Gastroesophageal sphincter (tissue), 3 donors: Measurements from ENCODE around the gene CEBPZOS.

ENCODE experiments used
- EP300 ChIP-seq: sonication (generic); formaldehyde crosslinking; IDR thresholded peaks from one replicate; pipeline ENCODE4 v1.6.1; 2017; ENCODE audit warnings: antibody characterized with exemption, mild to moderate bottlenecking
- POLR2A ChIP-seq, 2 donors: fragments of 450-650 bp; IDR thresholded peaks; one replicate each; pipeline ENCODE4 v1.6.1; 2017; ENCODE audit warnings: antibody characterized with exemption in 2 of 2, mild to moderate bottlenecking in 2 of 2, moderate library complexity in 1 of 2
- POLR2AphosphoS5 ChIP-seq: sonication (generic); formaldehyde crosslinking; IDR thresholded peaks from one replicate; pipeline ENCODE4 v1.6.1; 2017; ENCODE audit warnings: antibody characterized with exemption
- TF ChIP-seq, protein P1 (sequence below), 4 experiments: fragments of 200-600 bp in 2 of 4; fragments of 450-650 bp in 2 of 4; sonication (generic) in 1 of 4; IDR thresholded peaks; one replicate each; pipeline ENCODE4 v1.5.1; 2017 to 2019; ENCODE audit warnings: antibody characterized with exemption in 4 of 4, mild to moderate bottlenecking in 2 of 4, moderate library complexity in 2 of 4

GRCh38 chr2:37211939-37212338 is 15.6 kb downstream of the CEBPZOS start:
- no peak for TF ChIP-seq POLR2A (IDR thresholded peaks at IDR 0.05)
- TF ChIP-seq, protein P1, sequence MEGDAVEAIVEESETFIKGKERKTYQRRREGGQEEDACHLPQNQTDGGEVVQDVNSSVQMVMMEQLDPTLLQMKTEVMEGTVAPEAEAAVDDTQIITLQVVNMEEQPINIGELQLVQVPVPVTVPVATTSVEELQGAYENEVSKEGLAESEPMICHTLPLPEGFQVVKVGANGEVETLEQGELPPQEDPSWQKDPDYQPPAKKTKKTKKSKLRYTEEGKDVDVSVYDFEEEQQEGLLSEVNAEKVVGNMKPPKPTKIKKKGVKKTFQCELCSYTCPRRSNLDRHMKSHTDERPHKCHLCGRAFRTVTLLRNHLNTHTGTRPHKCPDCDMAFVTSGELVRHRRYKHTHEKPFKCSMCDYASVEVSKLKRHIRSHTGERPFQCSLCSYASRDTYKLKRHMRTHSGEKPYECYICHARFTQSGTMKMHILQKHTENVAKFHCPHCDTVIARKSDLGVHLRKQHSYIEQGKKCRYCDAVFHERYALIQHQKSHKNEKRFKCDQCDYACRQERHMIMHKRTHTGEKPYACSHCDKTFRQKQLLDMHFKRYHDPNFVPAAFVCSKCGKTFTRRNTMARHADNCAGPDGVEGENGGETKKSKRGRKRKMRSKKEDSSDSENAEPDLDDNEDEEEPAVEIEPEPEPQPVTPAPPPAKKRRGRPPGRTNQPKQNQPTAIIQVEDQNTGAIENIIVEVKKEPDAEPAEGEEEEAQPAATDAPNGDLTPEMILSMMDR (IDR thresholded peaks at IDR 0.05) = no peak
- TF ChIP-seq POLR2AphosphoS5 = no peak
- TF ChIP-seq EP300 = no peak
